GM21723 (cell line): ENCODE results near the gene DBF4.
"Not testable (repeated sequence)": the region's sequence is repeated elsewhere in the genome, so short reads cannot be mapped to it uniquely, and the experiment has no call there.

Source experiments
- ATAC-seq: cut with Tn5 transposase; IDR thresholded peaks from one replicate; pipeline ENCODE4 v1.9.1; 2021; ENCODE audit warnings: mild to moderate bottlenecking, moderate library complexity; ENCODE audit not compliant: unreplicated experiment

Gene DBF4

GRCh38 chr7:87876040-87876868 is at the start of gene DBF4, which contains the start of gene SLC25A40:
DBF4 (plus strand) TSS chr7:87876493; CDS start chr7:87876733, 240 bp downstream.
SLC25A40 (minus strand) TSS chr7:87876360; CDS start chr7:87858727, 17,633 bp downstream.
- ATAC-seq = peak; percentile 92

- ATAC-seq = not testable (repeated sequence)
Measured at GRCh38 chr7:87828383-87828782, 47.9 kb upstream of the DBF4 start.

DNA sequence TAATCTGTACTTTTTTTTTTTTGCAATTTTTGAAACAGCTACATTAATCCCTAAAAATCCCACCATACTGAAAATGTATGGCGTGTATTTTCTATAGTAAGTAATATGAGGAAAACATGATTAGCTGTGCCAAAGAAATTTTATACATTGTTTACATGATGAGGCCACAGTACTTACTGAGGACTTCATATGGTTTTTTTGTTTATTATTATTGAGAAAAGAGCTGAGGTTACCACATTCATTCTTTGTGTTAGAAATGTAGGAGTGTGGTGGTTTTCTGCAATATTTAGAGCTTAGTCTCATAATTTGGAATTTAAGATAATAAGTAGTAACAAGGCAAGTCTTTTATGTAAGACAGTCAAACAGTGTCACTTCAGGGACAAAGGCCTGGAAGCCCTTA is 45.2 kb upstream of the DBF4 start:
- no peak for ATAC-seq

GRCh38 chr7:87833130-87833529 is 43.2 kb upstream of the DBF4 start:
- no peak for ATAC-seq

- no peak for ATAC-seq
Measured at GRCh38 chr7:87837597-87837996, 38.7 kb upstream of the DBF4 start.

DNA sequence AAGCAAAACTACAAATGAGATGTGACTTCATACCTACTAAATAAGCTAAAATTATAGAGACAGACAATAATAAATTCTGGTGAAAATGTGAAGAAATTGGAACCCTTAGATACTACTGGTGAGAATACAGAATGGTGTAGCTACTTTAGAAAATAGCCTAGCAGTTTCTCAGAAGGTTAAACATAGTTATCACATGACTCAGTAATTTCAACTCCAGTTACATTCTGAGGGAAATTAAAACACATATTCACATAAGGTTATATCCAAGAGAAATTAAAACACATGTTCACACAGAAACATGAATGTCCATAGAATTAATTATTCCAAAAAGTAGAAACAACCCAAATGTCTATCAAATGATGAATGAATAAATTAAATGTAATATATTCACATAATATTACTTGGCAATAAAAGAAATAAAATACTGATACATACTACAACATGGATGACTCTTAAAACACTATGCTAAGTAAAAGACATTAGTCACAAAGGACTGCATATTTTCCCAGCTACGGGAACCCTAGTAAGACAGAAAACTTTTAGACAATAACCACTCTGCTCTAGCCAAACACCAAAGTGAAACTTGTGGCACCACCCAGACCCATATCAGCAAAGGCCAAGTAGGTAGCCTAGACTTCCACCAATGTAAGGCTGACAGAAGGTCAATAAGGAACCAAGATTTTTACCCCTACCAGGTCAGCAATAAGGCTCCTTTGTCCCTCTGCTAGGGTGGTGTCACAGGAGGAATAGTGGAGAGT is 25.3 kb upstream of the DBF4 start:
- ATAC-seq = no peak

DNA sequence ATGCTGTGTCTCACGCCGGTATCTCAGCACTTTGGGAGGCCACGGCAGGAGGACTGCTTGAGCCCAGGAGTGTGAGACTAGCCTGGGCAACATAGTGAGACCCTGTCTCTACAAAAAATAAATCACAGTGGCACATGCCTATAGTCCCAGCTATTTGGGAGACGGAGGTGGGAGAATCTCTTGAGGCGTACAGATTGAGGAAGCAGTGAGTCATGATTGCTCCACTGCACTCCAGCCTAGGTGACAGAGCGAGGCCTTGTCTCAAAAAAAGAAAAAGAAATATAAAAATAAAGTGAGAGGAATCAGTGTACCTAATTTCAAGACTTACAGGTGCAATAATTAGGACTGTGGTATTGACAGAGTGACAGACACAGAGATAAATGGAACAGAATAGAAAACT is 24.0 kb upstream of the DBF4 start:
- ATAC-seq = no peak

GRCh38 chr7:87853237-87853864 is 22.9 kb upstream of the DBF4 start:
- no peak for ATAC-seq

GRCh38 chr7:87858417-87859100 is 17.7 kb upstream of the DBF4 start:
- ATAC-seq = no peak

DNA sequence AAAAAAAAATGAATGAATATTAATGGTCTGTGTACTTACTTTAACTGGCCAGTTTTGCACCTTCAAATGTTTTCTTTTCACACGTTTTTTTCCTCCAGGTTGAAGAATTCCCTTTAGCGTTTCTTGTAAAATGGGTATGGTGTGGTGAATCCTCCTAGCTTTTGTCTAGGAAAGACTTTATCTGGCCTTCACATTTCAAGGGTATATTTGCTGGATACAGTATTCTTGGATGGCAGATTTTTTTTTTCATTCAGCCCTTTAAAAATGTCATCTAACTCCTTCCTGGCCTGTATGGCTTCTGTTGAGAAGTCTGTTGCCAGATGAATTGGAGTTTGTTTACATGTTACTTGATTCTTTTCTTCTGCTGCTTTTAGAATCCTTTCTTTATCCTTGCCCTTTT is 10.2 kb upstream of the DBF4 start:
- no peak for ATAC-seq

- not testable (repeated sequence) for ATAC-seq
Measured at GRCh38 chr7:87866533-87866932, 9.8 kb upstream of the DBF4 start.

GRCh38 chr7:87870471-87870870 is 5.8 kb upstream of the DBF4 start:
- no peak for ATAC-seq

- ATAC-seq = no peak
Measured at GRCh38 chr7:87872346-87872745, 3.9 kb upstream of the DBF4 start.

DNA sequence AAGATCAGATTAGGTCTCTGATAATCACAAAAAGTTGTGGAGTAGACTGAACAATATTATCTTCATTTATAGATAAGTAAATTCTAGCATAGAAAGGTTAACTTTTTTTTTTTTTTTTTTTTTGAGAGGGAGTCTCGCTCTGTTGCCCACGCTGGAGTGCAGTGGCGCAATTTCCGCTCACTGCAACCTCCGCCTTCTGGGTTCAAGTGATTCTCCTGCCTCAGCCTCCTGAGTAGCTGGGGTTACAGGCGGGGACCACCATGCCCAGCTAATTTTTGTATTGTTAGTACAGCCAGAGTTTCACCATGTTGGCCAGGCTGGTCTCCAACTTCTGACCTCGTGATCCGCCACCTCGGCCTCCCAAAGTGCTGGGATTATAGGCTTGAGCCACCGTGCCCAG is 3.0 kb upstream of the DBF4 start:
- ATAC-seq = not testable (repeated sequence)

DNA sequence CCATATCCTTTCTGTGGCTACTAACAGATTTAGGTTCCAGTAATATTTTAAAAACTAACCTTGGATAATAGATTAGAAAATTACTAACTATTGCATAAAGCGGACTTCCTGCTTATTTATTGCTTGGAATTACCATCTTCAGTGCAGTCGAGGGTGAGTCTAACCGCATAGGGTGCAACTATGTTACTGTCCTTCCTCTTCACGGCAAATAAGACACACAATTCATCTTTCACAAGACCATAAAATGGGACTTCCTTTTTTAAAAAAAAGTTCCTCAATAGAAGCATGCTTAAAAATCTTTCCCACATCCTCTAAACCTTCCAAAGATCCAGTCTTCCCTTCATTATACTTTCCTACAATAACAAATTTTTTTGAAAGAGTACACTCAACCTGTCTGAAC is 2.2 kb upstream of the DBF4 start:
- ATAC-seq = no peak

DNA sequence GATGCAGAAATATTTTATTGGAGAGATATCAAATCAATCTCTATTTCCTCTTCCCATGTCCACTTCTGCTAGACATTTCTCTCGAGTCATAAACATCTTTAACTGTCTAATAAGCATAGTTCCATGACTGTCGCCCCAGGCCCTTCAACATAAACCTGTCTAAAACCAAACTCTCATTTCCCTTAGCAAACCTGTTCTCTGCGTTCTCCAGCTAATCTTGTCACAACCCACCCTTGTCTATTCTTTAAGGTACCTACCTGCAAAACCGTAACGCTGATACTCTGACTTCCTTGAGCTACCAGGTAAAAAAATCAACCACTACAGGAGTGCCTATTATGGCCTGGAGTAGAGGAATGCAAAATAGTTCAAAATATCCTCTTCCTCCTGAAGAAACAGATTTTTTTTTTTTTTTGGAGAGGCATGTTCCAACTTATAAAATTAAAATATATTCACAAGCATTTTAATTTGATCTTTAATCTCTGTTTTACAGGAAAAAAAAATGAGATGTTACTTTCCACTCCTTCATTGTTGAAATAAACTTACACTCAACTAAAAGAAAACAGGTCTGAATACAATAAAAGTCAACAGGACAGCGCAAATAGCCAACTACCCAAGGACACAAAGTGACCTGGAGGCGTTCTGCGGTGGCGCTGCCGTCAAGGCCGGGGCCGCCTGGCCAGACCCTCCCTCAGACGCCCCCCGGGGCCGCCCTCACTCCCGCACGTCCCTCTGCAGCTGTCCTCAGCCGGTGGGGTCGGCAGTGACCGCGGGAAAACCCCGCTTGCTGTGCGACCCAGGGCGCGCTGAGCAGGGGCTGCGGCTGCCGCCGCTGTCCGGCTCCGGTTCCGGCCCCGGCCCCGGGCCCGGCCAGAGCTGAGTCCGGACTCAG is 898 bp upstream of the DBF4 start:
- ATAC-seq = peak; percentile 21

DNA sequence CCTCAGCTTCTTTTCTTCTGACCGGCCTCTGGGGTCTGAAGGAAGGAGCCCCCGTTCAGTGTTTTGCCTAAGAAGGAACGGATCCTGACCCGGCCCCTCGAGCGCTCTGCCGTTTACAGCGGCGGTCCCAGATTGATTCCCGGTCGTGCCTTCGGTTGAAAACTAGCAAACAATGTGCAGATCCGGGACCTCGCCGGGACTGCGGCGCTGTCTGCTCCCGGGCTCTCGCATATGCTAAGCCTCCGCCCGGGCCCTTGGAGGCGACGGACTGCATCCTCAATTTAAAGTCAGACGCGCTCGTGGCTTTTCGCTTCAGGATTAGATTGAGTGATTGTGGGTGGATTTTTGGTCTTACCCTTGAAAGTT is 559 bp downstream of the DBF4 start:
- peak; percentile 15 for ATAC-seq

- no peak for ATAC-seq
Measured at GRCh38 chr7:87877366-87878040, 1.2 kb downstream of the DBF4 start.

GRCh38 chr7:87878208-87878735 is 2.0 kb downstream of the DBF4 start:
- ATAC-seq = no peak
